CD1c-positive myeloid dendritic cell (primary cell): ENCODE measurements around the gene CAP2.
"Not testable (repeated sequence)": the region's sequence is repeated elsewhere in the genome, so short reads cannot be mapped to it uniquely, and the experiment has no call there.

Source experiments
- DNase-seq: peaks from one replicate; pipeline ENCODE4 v3.0.0-alpha.2; 2016; ENCODE audit errors: extremely low spot score

Gene CAP2

DNA sequence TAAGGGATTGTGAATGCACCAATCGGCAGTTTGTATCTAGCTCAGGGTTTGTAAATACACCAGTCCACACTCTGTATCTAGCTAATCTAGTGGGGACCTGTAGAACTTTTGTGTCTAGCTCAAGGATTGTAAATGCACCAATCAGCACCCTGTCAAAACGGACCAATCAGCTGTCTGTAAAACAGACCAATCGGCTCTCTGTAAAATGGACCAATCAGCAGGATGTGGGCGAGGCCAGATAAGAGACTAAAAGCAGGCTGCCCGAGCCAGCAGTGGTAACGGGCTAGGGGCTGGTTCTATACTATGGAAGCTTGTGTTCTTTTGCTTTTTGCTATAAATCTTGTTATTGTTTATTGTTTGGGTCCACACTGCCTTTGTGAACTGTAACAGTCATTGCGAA lies 187.9 kb downstream of the CAP2 start:
- not testable (repeated sequence) for DNase-seq

DNA sequence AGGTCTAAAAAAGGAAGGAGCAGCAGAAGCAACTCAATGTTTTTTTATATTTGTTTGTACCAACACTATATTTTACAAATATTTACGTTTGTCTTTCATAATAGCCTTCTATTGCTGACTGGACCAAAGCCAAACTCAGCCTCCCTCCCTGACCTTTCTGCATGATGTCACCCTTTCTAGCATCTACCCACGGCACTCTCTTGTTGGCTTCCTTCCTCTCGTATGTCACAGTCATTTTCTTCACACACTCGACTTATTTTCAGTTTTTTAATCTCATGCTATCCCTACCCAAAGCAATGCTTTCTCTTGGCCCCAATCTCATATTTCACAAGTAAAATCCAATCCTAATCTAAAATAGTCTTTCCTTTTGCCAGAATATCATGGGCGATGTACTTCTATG lies 190.4 kb downstream of the CAP2 start:
- DNase-seq: peak; percentile 48

DNA sequence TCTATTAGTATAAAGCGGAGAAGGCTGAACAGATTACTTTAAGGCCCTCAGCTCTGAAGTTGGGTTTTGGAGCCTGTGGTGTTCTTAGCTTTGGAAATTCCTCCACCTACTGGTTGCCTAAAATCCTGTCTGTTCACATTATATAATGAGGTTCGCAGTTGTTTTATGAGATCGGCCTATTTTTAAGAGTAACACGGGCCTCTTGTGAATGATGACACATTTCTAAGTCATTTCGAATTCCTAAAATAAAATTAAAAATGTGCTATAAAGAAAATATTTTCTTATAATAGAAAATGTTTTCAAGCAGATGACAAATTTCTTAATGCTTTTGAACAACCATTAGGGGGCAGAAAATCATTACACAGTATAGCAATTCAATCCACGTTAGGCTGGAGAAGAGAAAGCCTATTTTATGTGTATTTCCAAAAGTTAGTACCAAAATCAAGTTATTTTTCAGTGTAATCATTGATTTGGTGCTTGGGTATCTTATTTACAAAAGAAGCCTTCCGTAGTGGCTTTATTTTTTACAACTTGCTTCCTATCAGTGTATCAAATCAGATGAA lies 190.9 kb downstream of the CAP2 start:
- peak; percentile 53 for DNase-seq

GRCh38 chr6:17585766-17586490 lies 192.5 kb downstream of the CAP2 start:
- no peak for DNase-seq

GRCh38 chr6:17586623-17587022 lies 193.2 kb downstream of the CAP2 start:
- not testable (repeated sequence) for DNase-seq

- DNase-seq: no peak
These were observed 194.6 kb downstream of the CAP2 start for GRCh38 chr6:17588011-17588410.

- no peak for DNase-seq
These were observed 196.2 kb downstream of the CAP2 start for GRCh38 chr6:17589406-17590096.

DNA sequence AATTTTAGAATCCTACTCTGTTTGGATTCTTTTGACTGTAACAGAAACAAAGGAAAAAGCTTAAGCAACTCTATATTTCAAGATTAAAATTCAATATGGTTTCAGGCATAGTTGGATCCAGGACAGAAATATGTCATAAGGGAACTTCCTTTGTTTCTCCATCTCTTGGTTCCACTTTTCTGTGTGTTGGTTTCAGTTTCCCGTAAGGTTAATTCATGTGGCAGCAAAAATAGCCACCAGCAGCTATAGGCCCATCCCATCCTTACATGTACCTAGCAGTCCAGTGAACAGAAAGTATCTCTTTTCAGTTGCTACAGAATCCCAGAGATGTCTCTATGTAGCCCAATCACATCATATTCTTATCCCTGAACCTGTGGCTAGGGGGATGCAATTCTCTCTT lies 197.9 kb downstream of the CAP2 start:
- peak; percentile 72 for DNase-seq

DNA sequence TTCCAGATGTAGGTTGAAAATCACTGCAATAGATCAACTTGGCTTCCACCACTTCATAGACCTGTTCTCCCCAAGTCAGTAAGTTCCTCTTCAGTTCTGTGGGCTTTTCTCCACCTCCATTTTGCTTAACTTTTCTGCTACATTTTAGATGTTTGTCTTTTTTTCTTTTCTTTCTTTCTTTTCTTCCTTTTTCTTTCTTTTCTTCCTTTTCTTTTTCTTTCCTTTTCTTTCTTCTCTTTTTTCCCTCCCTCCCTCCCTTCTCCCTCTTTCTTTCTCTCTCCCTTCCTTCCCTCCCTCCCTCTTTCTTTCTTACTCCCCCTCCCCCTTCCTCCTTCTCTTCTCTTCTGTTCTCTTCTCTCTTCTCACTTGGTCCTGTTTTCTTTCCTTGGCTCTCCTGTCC lies 199.9 kb downstream of the CAP2 start:
- no peak for DNase-seq

DNA sequence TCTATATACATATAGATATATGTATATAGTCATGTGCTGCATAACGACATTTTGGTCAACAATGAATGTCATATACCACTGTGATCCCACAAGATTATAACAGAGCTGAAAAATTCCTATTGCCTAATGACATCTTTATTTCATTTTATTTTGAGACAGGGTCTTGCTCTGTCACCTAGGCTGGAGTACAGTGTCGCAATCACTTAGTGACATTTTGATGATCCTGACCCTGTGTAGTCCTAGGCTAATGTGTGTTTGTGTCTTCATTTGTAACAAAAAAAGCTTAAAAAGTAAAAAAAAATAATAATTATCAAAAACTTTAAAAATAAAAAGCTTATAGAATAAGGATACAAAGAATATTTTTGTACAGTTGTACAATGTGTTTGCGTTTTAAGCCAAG lies 202.7 kb downstream of the CAP2 start:
- DNase-seq: no peak

DNA sequence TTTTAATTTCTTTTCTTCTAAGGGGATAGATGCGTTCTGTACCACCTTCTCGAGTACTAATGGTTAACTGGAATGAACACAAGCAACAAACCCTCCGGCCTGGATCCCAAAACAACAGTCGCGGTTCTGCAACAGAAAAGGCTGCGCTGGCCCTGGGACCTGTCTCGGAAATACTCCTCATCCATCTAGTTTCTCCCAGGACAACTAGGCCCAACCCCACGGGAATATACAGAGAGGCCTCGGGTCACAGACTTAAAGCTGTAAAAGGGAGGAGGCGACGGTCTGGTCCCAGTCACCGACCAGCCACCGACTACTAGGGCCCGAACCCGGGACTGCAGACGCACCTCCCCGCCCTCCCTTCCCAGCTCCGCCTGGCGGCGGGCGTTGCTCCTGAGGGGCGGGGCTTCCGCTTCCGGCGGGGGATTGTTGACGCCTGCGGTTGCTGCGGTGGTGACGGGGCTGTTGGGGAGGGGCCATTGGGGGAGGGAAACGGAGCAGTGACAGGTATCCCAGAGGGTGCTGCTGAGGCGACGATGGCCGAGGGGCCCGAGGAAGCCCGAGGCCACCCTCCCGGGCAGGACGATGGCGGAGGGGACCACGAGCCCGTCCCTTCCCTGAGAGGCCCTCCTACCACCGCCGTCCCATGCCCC lies 206.6 kb downstream of the CAP2 start, which contains the start of gene FAM8A1:
Gene FAM8A1, plus strand, starts transcription at position 426 of the 650 bp plus-strand sequence. Its CDS starts 108 bp downstream, at position 534.
- peak; percentile 93 for DNase-seq

GRCh38 chr6:17600527-17601385 lies 207.4 kb downstream of the CAP2 start:
- peak; percentile 68 for DNase-seq

- no peak for DNase-seq
These were observed 207.9 kb downstream of the CAP2 start for GRCh38 chr6:17601386-17601703.

GRCh38 chr6:17602888-17603287 lies 209.5 kb downstream of the CAP2 start:
- no peak for DNase-seq

GRCh38 chr6:17606606-17607005 lies 213.2 kb downstream of the CAP2 start:
- no peak for DNase-seq
